Activated gamma-delta T cell treated with Interleukin-2 at 50 U/mL for 16 hours (primary cell): ENCODE results near the gene BDKRB2.

ENCODE experiments used
- DNase-seq: peaks from one replicate; pipeline ENCODE4 v3.0.0-alpha.2; 2020

The BDKRB2 gene

DNA sequence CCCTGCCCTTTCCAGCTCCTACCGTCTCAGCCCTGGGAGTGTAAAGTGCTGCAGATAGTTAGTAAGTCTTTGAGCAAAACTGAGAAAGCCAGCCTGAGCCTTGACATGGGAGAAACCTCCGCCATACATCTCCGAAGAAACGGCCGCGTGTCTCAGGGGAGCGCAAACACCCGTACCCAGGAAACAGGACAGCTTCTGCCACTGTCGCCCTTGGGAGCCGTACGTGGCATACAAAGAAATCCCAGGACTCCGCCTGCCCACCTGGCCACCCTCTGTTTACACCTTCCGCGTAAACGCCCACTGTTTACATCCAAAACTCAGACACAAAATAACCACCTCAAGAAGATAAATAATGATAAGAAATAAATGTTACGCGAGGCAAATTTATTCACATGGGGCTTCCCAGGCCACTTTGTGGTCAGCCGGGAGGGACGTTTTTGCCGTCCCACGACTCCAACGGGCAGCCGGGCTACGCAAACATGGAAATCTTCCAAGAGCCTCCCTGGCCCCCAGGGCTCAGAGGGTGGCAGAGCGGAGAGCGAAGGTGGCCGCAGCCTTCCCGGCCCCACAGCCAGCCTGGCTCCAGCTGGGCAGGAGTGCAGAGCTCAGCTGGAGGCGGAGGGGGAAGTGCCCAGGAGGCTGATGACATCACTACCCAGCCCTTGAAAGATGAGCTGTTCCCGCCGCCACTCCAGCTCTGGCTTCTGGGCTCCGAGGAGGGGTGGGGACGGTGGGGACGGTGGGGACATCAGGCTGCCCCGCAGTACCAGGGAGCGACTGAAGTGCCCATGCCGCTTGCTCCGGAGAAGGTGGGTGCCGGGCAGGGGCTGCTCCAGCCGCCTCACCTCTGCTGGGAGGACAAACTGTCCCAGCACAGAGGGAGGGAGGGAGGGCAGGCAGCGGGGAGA, at the start of gene BDKRB2:
Gene BDKRB2 (plus strand): TSS at position 689 of the 908 bp plus-strand sequence. CDS start 32,269 bp downstream, outside the sequence.
- DNase-seq = no peak

GRCh38 chr14:96154900-96155299, 49.7 kb upstream of the BDKRB2 start:
- DNase-seq = no peak

GRCh38 chr14:96156804-96157760, 47.6 kb upstream of the BDKRB2 start:
- no peak for DNase-seq

- DNase-seq = no peak
Measured at GRCh38 chr14:96158735-96159134, 45.9 kb upstream of the BDKRB2 start.

DNA sequence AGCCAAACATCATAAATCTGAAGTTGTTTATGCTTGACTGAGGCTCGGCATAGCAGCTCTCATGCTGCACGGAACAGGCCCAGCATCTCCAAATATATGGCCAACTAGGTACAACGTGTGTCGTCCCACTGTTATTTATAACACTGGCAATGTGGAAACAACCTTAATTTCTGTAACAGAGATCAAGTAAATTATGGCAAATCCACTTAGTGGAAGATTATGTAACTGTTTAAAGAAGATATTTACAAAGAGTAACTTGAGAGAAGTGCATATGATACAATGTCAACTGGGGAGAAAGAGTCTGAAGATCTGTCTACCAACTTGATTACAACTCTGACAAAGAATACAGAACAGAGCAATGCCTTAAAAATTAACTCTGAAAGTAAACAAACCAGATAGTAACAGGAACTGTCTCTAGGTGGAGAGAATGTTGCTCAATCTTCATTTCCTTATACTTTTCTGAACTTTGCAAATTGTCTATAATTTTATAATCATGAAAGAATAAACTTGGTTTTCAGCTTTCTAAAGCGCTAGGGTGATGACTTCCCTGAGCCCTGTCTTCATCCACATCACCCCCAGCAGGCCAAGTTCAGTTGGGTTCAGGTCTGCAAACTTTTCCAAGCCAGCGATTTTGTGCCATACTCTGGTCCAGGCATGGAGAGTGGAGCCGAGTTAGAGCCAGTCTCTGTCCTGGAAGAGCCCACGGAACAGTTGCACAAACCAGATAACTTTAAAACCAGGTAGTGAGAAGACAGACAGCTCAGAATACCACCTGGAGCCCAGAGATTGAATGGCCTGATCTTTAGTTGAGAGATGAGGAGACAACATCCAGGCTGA, 44.3 kb upstream of the BDKRB2 start:
- no peak for DNase-seq

GRCh38 chr14:96160913-96161310, 43.7 kb upstream of the BDKRB2 start:
- no peak for DNase-seq

- DNase-seq = no peak
Measured at GRCh38 chr14:96161636-96162035, 43.0 kb upstream of the BDKRB2 start.

DNA sequence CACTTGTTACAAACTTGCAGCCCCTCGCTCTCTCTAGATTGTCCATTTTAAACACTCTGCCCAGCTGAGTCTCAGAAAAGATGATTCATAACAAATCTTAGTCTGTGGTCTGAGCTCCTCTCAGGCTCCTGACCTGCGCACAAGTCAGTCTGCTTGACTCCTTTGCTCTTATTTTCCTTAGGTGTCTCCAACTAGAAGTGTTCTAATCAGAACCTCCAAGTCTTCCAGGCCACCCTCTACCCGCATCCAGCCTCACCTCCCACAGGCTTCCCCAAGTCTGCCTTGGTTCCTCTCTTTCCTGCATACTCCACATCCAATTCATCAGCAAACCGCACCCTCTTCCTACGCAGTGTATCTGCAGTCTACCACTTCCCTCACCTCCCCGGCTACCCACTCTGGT, 42.4 kb upstream of the BDKRB2 start:
- no peak for DNase-seq

- no peak for DNase-seq
Measured at GRCh38 chr14:96162741-96163140, 41.9 kb upstream of the BDKRB2 start.

DNA sequence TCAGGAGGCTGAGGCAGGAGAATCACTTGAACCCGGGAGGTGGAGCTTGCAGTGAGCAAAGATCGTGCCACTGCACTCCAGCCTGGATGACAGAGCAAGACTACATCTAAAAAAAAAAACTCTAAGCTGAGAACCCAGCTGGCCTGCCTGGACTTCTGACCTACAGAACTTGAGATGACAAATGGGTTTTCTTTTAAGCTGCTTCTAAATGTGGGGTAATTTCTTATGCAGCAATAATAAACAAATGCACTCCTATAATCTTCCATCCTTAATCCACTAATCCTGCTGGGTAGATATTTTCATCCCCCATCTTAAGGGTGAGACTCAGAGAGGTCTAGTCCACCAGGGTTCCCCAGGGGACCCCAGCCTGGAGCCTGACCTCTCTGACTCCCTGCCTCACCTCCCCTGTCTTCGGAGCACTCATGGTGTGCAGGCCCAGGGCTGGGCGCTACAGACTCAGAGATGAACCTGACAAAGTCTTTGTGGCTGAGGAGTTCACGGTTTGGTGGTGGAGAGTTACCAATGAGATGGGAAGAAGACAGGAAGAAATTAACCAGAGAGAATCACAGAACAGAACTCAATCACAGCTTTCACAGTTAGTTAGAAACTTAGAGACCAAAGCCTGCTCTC, 39.7 kb upstream of the BDKRB2 start:
- DNase-seq = no peak

GRCh38 chr14:96165493-96166436, 38.9 kb upstream of the BDKRB2 start:
- DNase-seq = no peak

- DNase-seq = no peak
Measured at GRCh38 chr14:96166461-96167223, 38.0 kb upstream of the BDKRB2 start.

DNA sequence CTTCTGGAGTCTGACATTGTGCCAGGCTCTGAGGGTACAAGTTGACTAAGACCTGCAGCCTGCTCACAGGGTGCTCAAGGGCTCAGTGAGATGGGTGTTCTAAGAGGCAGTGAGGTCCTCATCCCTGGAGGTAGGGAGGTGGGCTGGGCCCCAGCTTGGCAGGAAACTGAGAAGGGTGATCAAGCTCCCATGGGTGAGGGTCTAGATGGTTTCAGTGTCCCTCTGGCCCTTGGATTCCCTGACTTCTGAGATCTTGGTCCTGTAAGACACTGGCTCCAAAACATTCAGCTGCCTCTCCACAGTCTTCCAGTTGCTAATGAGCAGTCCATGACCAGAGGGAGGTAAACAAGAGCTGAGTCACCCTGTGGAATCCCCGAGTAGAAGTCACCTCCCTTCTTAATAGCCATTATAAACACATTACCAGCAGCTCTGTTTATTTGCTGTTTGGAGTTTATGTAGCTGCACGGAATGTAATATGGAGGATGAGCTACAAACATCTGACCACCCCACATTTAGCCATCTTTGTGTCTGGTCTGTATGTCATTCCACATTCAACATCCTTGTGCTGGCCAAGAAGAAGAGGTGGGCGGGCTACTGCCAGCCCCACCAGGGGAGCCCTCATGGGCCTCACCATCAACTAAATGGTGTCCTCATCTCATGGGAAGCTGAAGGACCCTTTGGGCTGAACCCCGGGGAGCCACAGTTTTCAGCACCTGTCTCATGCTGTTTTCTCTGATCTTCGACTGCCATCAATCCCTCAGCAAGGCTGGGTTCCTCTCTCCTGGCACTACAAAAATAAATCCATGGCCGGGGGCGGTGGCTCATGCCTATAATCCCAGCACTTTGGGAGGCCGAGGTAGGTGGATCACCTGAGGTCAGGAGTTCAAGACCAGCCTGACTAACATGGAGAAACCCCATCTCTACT, 37.2 kb upstream of the BDKRB2 start:
- no peak for DNase-seq

DNA sequence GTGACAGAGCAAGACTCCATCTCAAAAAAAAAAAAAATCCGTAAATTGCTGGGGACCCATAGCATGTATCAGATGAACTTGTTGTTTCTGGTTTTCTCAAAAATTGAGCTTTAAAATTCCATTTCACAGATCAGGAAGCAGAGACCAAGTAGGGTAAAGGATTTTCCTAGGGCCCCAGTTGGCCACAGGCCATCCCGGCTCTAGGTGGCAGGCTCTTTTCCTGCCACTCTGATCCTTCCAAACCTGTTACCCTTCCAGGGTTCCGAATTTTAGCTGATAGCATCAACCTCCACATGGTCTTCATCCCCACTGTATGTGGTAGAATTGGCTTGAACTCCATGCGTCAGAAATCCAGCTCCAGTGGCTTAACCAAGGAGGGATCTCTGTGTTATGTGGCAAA, 36.1 kb upstream of the BDKRB2 start:
- no peak for DNase-seq

GRCh38 chr14:96170961-96171592, 33.6 kb upstream of the BDKRB2 start:
- DNase-seq = no peak

DNA sequence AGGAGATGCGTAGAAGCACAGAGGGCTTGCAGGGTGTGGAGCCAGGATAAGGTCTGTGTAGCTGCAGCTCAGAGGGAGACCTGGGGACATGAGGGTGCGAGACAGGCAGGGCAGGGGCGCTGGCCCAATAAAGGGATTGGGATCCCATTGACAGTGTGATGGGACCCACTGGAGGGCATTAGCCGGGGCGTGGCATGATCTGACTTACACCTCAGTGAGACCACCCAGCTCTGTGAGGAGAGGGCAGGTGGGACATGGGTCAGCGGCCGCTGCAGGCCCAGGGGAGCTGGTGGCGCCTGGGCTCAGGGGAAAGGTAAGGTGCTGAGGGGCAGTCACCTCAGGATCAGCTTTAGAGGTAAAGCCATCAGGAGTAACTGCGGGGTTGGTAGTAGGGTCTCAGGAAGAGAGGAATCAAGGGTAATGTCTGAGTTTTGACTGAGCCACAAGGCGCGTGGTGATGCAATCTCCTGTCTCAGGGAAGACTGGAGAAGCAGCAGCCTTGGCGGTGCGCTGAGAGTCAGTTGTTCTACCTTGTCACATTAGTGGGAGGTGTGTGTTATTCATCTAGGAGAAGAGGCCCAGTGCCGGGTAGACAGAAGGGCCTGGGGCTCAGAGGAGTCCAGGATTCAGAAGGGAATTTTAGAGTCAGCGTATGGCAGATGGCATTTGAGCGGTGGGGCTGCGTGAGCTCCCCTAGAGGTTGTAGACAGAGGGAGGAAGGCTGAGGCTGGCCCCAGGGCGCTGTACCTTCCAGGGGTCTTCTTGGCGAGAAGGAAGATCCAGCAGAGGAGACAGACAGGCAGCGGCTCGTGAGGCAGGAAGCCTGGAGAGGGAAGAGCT, 30.8 kb upstream of the BDKRB2 start:
- no peak for DNase-seq

DNA sequence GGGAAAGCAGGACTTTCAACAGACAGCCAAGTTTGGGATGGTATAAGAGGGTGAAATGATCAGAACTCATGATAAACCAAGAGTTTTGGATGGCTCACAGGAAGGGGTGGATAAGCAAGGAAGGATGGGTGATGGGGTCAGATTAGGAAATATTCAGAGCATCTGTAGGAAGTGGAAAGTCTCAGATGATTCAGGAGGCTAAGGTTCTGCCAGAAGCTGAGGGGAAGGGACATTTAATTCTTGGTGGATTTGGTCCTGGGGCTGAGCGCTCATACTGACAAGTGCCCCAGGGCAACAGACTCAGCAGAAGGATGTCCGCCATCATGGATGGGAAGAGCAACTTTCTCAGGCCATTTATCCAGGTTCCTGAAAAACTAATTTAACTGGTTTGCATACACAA, 28.4 kb upstream of the BDKRB2 start:
- DNase-seq = no peak

- no peak for DNase-seq
Measured at GRCh38 chr14:96176811-96177211, 27.8 kb upstream of the BDKRB2 start.
